HepG2 (cell line): ENCODE results near the gene ARHGAP29. TPM values are rescaled to one million over a fixed set of nuclear protein-coding genes. Genes with fewer than 3 reads are reported as not detected.

Source experiments
- ATAC-seq: fragments of 200-7000 bp; cut with Tn5 transposase; 3 replicates; pipeline ENCODE4 v1.9.1; 2020; ENCODE audit warnings: mild to moderate bottlenecking, moderate library complexity
- BruUV-seq: library from RNA; stranded (reverse); fragments of 400-500 nt; replicated peaks from 2 replicates; lab custom pipeline; 2021; lab: Mats Ljungman, UMichigan
- CTCF ChIA-PET: fragments of 300-600 bp; formaldehyde crosslinking; extraction: SDS; loops from one replicate; lab custom pipeline; 2021; ENCODE audit warnings: low total read pairs, inconsistent platforms, low intra/inter-chr PET ratio; lab: Yijun Ruan, JAX
- POLR2A ChIA-PET: fragments of 350-600 bp; sonication (Branson Sonifier 250); formaldehyde crosslinking; loops from one replicate; lab custom pipeline; 2020; ENCODE audit warnings: antibody characterized with exemption, inconsistent platforms; lab: Yijun Ruan, JAX
- DNase-seq: peaks from one replicate; pipeline ENCODE4 v3.0.0-alpha.2; 2015; ENCODE audit warnings: low spot score
- FAIRE-seq: peaks from 3 replicates; lab custom pipeline; 2011; peaks lifted over from hg19 to GRCh38; lab: Jason Lieb, UNC
- H2AFZ ChIP-seq: one replicate; pipeline ENCODE4 v1.6.1; 2011; ENCODE audit warnings: low read length, inconsistent platforms
- H3K27ac ChIP-seq: fragments of 300-600 bp; 3 replicates; pipeline ENCODE4 v1.8.0; 2011; ENCODE audit warnings: mixed run types, mild to moderate bottlenecking, mixed read lengths, low read length, inconsistent platforms; ENCODE audit not compliant: insufficient read depth; ENCODE audit errors: extremely low read length
- H3K27me3 ChIP-seq, 2 experiments: fragments of 200-600 bp in 1 of 2; 2 replicates in 1 of 2; 3 replicates in 1 of 2; pipeline versions ENCODE4 v1.6.0 to v1.8.0; 2011; ENCODE audit warnings: low read length in 2 of 2, mild to moderate bottlenecking in 2 of 2, moderate library complexity in 2 of 2, inconsistent platforms in 1 of 2; ENCODE audit not compliant: insufficient read depth in 2 of 2, control insufficient read depth in 1 of 2
- H3K36me3 ChIP-seq, 2 experiments: fragments of 200-600 bp in 1 of 2; replicated peaks in 1 of 2; 2 replicates in 1 of 2; 3 replicates in 1 of 2; pipeline versions ENCODE4 v1.5.1 to v1.8.0; 2011; ENCODE audit warnings: low read length in 2 of 2, inconsistent platforms in 1 of 2; ENCODE audit not compliant: insufficient read depth in 2 of 2, control insufficient read depth in 1 of 2
- H3K4me1 ChIP-seq: 2 replicates; pipeline ENCODE4 v1.5.1; 2012; ENCODE audit warnings: low read length, inconsistent platforms; ENCODE audit not compliant: insufficient read depth
- H3K4me2 ChIP-seq: 2 replicates; pipeline ENCODE4 v1.6.0; 2011; ENCODE audit warnings: low read depth, low read length, inconsistent platforms
- H3K4me3 ChIP-seq, 3 experiments: fragments of 200-600 bp in 1 of 3; sonication (generic), shearing (Covaris generic) in 1 of 3; replicated peaks in 1 of 3; 2 replicates each; pipeline ENCODE4 v1.5.1; 2011 to 2016; ENCODE audit warnings: low read length in 3 of 3, inconsistent platforms in 2 of 3, low read depth in 2 of 3, mild to moderate bottlenecking in 2 of 3, control low read depth in 1 of 3, mixed read lengths in 1 of 3; ENCODE audit not compliant: insufficient read depth in 1 of 3
- H3K79me2 ChIP-seq: one replicate; pipeline ENCODE4 v1.6.1; 2011; ENCODE audit warnings: low read length, inconsistent platforms; ENCODE audit not compliant: insufficient read depth
- H3K9ac ChIP-seq: 2 replicates; pipeline ENCODE4 v1.6.0; 2011; ENCODE audit warnings: mild to moderate bottlenecking, low read depth, low read length, inconsistent platforms; ENCODE audit not compliant: insufficient read depth
- H3K9me3 ChIP-seq: 2 replicates; pipeline ENCODE4 v1.5.1; 2012; ENCODE audit warnings: mild to moderate bottlenecking, low read length
- H4K20me1 ChIP-seq: 2 replicates; pipeline ENCODE4 v1.6.0; 2011; ENCODE audit warnings: inconsistent platforms, mild to moderate bottlenecking, low read length, moderate library complexity; ENCODE audit not compliant: insufficient read depth
- ATF7 ChIP-seq, 2 experiments: fragments of 450-650 bp in 1 of 2; sonication (generic) in 1 of 2; formaldehyde crosslinking in 1 of 2; IDR thresholded peaks; 2 replicates each; pipeline versions ENCODE4 v1.4.0 to v1.6.1; 2016 to 2020; ENCODE audit warnings: antibody characterized with exemption in 1 of 2, mild to moderate bottlenecking in 1 of 2, missing genetic modification reagents in 1 of 2
- CCDC6 ChIP-seq: sonication (generic); formaldehyde crosslinking; IDR thresholded peaks from 2 replicates; pipeline ENCODE4 v1.8.1; 2022; ENCODE audit warnings: mild to moderate bottlenecking, missing genetic modification reagents, moderate library complexity
- HOXA7 ChIP-seq: sonication (generic); formaldehyde crosslinking; IDR thresholded peaks from 2 replicates; pipeline ENCODE4 v1.8.1; 2022; ENCODE audit warnings: mild to moderate bottlenecking, missing genetic modification reagents, moderate library complexity
- JDP2 ChIP-seq: sonication (generic); formaldehyde crosslinking; IDR thresholded peaks from 2 replicates; pipeline ENCODE4 v1.8.1; 2022; ENCODE audit warnings: missing genetic modification reagents, borderline replicate concordance
- TBX2 ChIP-seq: sonication (generic); formaldehyde crosslinking; IDR thresholded peaks from 2 replicates; pipeline ENCODE4 v1.5.0; 2020; ENCODE audit warnings: missing genetic modification reagents, mild to moderate bottlenecking, borderline replicate concordance
- U2AF2 ChIP-seq: fragments of 200-400 bp; formaldehyde crosslinking; IDR thresholded peaks from 2 replicates; pipeline ENCODE4 v1.6.1; 2017; ENCODE audit warnings: low read depth, mild to moderate bottlenecking, low read length
- ZFY ChIP-seq: sonication (generic); formaldehyde crosslinking; IDR thresholded peaks from 2 replicates; pipeline ENCODE4 v1.4.0; 2020; ENCODE audit warnings: missing genetic modification reagents
- ZMYM4 ChIP-seq: sonication (generic); formaldehyde crosslinking; IDR thresholded peaks from 2 replicates; pipeline ENCODE4 v1.8.1; 2023; ENCODE audit warnings: mild to moderate bottlenecking, missing genetic modification reagents
- ZNF10 ChIP-seq: sonication (generic); formaldehyde crosslinking; IDR thresholded peaks from 2 replicates; pipeline ENCODE4 v1.4.0; 2020; ENCODE audit warnings: mild to moderate bottlenecking, low read depth, missing genetic modification reagents, borderline replicate concordance
- ZNF207 ChIP-seq: fragments of 450-650 bp; IDR thresholded peaks from 2 replicates; pipeline ENCODE4 v1.6.1; 2016; ENCODE audit warnings: antibody characterized with exemption, borderline replicate concordance
- ZNF432 ChIP-seq: sonication (generic); formaldehyde crosslinking; IDR thresholded peaks from 2 replicates; pipeline ENCODE4 v1.5.0; 2020; ENCODE audit warnings: missing genetic modification reagents, mild to moderate bottlenecking, borderline replicate concordance
- ZNF44 ChIP-seq: sonication (generic); formaldehyde crosslinking; IDR thresholded peaks from 2 replicates; pipeline ENCODE4 v1.5.1; 2020; ENCODE audit warnings: mild to moderate bottlenecking, missing genetic modification reagents
- ZNF567 ChIP-seq: sonication (generic); formaldehyde crosslinking; IDR thresholded peaks from 2 replicates; pipeline ENCODE4 v1.8.1; 2023; ENCODE audit warnings: mild to moderate bottlenecking, missing genetic modification reagents, borderline replicate concordance
- ZNF788 ChIP-seq: sonication (generic); formaldehyde crosslinking; IDR thresholded peaks from 2 replicates; pipeline ENCODE4 v1.5.0; 2020; ENCODE audit warnings: mild to moderate bottlenecking, missing genetic modification reagents, borderline replicate concordance
- ZNF883 ChIP-seq: sonication (generic); formaldehyde crosslinking; IDR thresholded peaks from 2 replicates; pipeline ENCODE4 v1.5.1; 2020; ENCODE audit warnings: mild to moderate bottlenecking, missing genetic modification reagents; ENCODE audit errors: not compliant biosample characterization
- WGBS: methylation state at CpG from one replicate; pipeline ENCODE4 v1.1.6; 2017; ENCODE audit warnings: low lambda C conversion rate; 5-methylcytosine and 5-hydroxymethylcytosine counted together
- in situ Hi-C: cut with HindIII; loops from 2 replicates; pipeline ENCODE4 v1.10.0; 2017; ENCODE audit warnings: low pct_unique_long_range_greater_than_20kb; ENCODE audit not compliant: extremely low pct_ligation_motif_present
- intact Hi-C: fragments of 100-400 bp; cut with micrococcal nuclease; formaldehyde crosslinking; loops from one replicate; pipeline ENCODE4 v1.10.0; 2022; ENCODE audit not compliant: unreplicated experiment
- polyA plus RNA-seq, 8 experiments: library from polyadenylated mRNA; depleted of rRNA in 3 of 8; stranded (reverse) in 7 of 8; unstranded in 1 of 8; fragments of >200 nt; fragmentation: Illumina TruSeq in 4 of 8; extraction: Trizol in 4 of 8; gene quantifications; 2 replicates each; pipeline versions ENCODE4 v1.2.1 to v1.2.3, GENCODE V29; 2011 to 2016; ENCODE audit warnings: low read depth in 4 of 8, missing spikeins in 1 of 8, mixed read lengths in 1 of 8; ENCODE audit not compliant: insufficient read depth in 1 of 8
- total RNA-seq, 5 experiments: library from RNA; depleted of rRNA; stranded (reverse); fragments of >200 nt; fragmentation: Illumina TruSeq; extraction: Trizol; gene quantifications; 2 replicates each; pipeline ENCODE4 v1.2.3, GENCODE V29; 2016; ENCODE audit warnings: low read depth in 1 of 5
- TF ChIP-seq, protein P1 (sequence below): sonication (generic); formaldehyde crosslinking; IDR thresholded peaks from 2 replicates; pipeline ENCODE4 v1.4.0; 2020; ENCODE audit warnings: missing genetic modification reagents, borderline replicate concordance
- TF ChIP-seq, protein P2 (sequence below): sonication (generic); formaldehyde crosslinking; IDR thresholded peaks from 2 replicates; pipeline ENCODE4 v1.5.0; 2020; ENCODE audit warnings: missing genetic modification reagents
- TF ChIP-seq, protein P3 (sequence below): sonication (generic); formaldehyde crosslinking; IDR thresholded peaks from 2 replicates; pipeline ENCODE4 v1.8.1; 2023; ENCODE audit warnings: mild to moderate bottlenecking, missing genetic modification reagents
- TF ChIP-seq, protein P4 (sequence below): sonication (generic); IDR thresholded peaks from 2 replicates; pipeline ENCODE4 v1.6.1; 2016; ENCODE audit warnings: low read depth, borderline replicate concordance

Gene ARHGAP29
- total and polyA plus RNA-seq, 2 of the 13 experiments (the other 11 are each of a cell fraction or from before 2014, with no cell fraction given): 12.8 to 18.3 TPM

DNA sequence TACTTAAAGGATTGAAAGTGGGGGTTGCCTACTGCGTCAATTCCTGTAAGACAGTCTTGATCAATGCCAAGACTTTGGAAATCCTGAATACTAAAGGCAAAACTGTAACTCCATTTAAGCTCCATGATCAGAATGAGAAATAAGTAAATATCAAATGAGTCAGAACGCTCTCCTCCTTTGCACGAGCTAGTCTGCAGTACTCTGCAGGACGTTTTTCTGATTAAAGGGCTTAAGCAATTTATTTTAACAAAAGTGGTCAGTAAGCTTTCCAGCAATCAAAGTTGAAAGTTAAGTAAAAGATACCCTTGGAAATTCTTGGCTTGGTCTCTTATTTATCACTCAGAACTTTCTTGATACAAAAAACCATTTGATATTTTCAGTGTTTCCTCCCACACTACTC lies 35.7 kb upstream of the ARHGAP29 start (continued):
- TF ChIP-seq ZNF788 (CRISPR knock-in tag): no peak
- no peak for TF ChIP-seq HOXA7 (CRISPR knock-in tag)
- no peak for TF ChIP-seq ZNF432
- no peak for TF ChIP-seq ATF7 (IDR thresholded peaks at IDR 0.05)
- no peak for TF ChIP-seq ATF7 (CRISPR knock-in tag; IDR thresholded peaks at IDR 0.05)
- TF ChIP-seq ZNF883 (CRISPR knock-in tag): no peak
- TF ChIP-seq ZNF567 (CRISPR knock-in tag): no peak
- TF ChIP-seq ZFY: no peak
- TF ChIP-seq, protein P1, sequence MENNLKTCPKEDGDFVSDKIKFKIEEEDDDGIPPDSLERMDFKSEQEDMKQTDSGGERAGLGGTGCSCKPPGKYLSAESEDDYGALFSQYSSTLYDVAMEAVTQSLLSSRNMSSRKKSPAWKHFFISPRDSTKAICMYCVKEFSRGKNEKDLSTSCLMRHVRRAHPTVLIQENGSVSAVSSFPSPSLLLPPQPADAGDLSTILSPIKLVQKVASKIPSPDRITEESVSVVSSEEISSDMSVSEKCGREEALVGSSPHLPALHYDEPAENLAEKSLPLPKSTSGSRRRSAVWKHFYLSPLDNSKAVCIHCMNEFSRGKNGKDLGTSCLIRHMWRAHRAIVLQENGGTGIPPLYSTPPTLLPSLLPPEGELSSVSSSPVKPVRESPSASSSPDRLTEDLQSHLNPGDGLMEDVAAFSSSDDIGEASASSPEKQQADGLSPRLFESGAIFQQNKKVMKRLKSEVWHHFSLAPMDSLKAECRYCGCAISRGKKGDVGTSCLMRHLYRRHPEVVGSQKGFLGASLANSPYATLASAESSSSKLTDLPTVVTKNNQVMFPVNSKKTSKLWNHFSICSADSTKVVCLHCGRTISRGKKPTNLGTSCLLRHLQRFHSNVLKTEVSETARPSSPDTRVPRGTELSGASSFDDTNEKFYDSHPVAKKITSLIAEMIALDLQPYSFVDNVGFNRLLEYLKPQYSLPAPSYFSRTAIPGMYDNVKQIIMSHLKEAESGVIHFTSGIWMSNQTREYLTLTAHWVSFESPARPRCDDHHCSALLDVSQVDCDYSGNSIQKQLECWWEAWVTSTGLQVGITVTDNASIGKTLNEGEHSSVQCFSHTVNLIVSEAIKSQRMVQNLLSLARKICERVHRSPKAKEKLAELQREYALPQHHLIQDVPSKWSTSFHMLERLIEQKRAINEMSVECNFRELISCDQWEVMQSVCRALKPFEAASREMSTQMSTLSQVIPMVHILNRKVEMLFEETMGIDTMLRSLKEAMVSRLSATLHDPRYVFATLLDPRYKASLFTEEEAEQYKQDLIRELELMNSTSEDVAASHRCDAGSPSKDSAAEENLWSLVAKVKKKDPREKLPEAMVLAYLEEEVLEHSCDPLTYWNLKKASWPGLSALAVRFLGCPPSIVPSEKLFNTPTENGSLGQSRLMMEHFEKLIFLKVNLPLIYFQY: no peak

DNA sequence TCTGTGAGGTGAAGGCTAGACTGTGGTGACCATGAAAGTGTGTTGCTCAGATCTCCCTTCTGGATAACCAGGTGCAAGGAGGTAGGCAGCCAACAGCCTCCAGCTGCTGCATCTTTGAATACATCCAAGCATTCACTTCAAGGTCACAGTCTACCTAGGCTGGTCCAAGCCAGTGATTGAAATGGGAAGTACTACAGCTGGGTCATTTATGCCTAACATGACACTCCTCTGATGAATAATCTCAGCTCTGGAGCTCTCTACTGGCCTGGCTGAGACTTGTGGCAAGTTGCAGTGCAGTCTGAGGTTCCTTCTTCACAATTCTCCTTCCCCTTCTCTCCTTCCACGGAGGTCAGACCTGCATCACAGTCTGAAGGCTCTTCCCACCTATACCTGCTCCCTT lies 35.0 kb upstream of the ARHGAP29 start:
- ChIA-PET POLR2A (no interaction called here), CTCF (no interaction called here)
- no peak for ATAC-seq
- in situ Hi-C loops (no loop called here), intact Hi-C loops (no loop called here)
- H3K9ac ChIP-seq: no peak overlapping the region
- no peaks in the 10 kb centered on the region for H3K79me2 ChIP-seq
- H3K27me3 ChIP-seq: 0 out of 5 replicates have a peak, but pooled peaks cover 0 to 3% of the 10 kb centered on the region in 2 experiments
- peaks cover 15% of the 10 kb centered on the region for H3K4me1 ChIP-seq
- 10% methylated on average over 1 of the region's 1 CpG for WGBS
- no peak overlapping the region for H3K27ac ChIP-seq
- H3K9me3 ChIP-seq: no peaks in the 10 kb centered on the region
- H3K4me2 ChIP-seq: no peak overlapping the region
- FAIRE-seq: no peak
- no peak for DNase-seq
- H3K36me3 ChIP-seq: no peaks in the 10 kb centered on the region
- no peaks in the 10 kb centered on the region for H4K20me1 ChIP-seq
- no TSS peak for BruUV-seq
- no peak overlapping the region for H2AFZ ChIP-seq
- H3K4me3 ChIP-seq: no peak overlapping the region
- TF ChIP-seq, protein P2, sequence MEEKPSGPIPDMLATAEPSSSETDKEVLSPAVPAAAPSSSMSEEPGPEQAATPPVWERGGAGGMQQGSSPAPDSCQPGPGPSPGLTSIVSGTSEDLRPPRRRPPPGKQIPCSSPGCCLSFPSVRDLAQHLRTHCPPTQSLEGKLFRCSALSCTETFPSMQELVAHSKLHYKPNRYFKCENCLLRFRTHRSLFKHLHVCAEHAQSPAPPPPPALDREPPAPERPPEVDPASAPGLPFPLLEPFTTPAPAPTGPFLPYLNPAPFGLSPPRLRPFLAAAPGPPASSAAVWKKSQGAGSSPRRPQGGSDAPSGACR (CRISPR knock-in tag): no peak
- TF ChIP-seq CCDC6 (no peak), U2AF2 (no peak), ZNF10 (CRISPR knock-in tag) (no peak), ZMYM4 (no peak), JDP2 (no peak), ZNF207 (no peak), TBX2 (CRISPR knock-in tag) (no peak), ZNF44 (CRISPR knock-in tag) (no peak)
- TF ChIP-seq, protein P3, sequence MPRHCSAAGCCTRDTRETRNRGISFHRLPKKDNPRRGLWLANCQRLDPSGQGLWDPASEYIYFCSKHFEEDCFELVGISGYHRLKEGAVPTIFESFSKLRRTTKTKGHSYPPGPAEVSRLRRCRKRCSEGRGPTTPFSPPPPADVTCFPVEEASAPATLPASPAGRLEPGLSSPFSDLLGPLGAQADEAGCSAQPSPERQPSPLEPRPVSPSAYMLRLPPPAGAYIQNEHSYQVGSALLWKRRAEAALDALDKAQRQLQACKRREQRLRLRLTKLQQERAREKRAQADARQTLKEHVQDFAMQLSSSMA (CRISPR knock-in tag): no peak
- TF ChIP-seq, protein P4, sequence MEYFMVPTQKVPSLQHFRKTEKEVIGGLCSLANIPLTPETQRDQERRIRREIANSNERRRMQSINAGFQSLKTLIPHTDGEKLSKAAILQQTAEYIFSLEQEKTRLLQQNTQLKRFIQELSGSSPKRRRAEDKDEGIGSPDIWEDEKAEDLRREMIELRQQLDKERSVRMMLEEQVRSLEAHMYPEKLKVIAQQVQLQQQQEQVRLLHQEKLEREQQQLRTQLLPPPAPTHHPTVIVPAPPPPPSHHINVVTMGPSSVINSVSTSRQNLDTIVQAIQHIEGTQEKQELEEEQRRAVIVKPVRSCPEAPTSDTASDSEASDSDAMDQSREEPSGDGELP: no peak
